Measurements from ENCODE around the gene TNFRSF14. TPM values are rescaled to one million over a fixed set of nuclear protein-coding genes. Genes with fewer than 3 reads are reported as not detected.
A peak's percentile ranks its signal among the peaks of the same experiment; 100 is the strongest.

Gene TNFRSF14
- total and polyA plus RNA-seq, 2 of the 13 experiments (the other 11 are each of a cell fraction or from before 2014, with no cell fraction given), result 11.9 to 49.9 TPM

DNA sequence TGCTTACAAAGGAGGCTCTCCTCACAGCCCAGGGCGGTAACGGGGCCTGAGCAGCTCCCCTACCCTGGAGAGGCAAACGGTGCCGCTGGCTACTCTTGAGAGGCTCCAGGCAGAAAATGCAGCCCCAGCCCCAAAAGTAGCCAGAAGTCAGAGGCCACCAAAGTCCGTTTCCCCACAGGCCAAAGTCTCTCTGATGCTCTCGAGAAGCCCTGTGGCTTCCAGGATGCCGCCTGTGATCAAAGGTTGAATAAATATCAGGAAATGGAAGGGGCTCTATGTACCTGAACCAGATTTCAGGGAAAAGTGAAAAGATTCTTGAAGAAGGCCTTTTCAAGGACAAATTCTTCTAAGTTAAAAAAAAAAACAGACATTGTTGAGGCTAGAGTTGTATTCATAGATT is 33.9 kb upstream of the TNFRSF14 start:
- Histone ChIP-seq H3K9me3 (ENCODE audit: low read length) (no peaks in the 10 kb centered on the region), H2AFZ (ENCODE audit: low read length) (no peak overlapping the region), H3K4me2 (ENCODE audit: low read depth, low read length) (no peak overlapping the region), H3K36me3 (replicated peaks in 1 of 2; ENCODE audit: control insufficient read depth in 1 of 2, insufficient read depth in 2 of 2, low read length in 2 of 2) (peaks cover 24 to 47% of the 10 kb centered on the region in 2 experiments; a peak in 4 of 5 replicates), H3K27ac (ENCODE audit: extremely low read length, insufficient read depth, low read length) (no peak overlapping the region), H3K79me2 (ENCODE audit: insufficient read depth, low read length) (peaks cover 35% of the 10 kb centered on the region), H3K4me3 (replicated peaks in 1 of 3; ENCODE audit: insufficient read depth in 1 of 3, low read depth in 2 of 3, low read length in 3 of 3) (no peak overlapping the region), H3K9ac (ENCODE audit: insufficient read depth, low read depth, low read length) (no peak overlapping the region), H4K20me1 (ENCODE audit: insufficient read depth, low read length) (peaks cover 34% of the 10 kb centered on the region), H3K27me3 (ENCODE audit: control insufficient read depth in 1 of 2, insufficient read depth in 2 of 2, low read length in 2 of 2) (peaks cover 3 to 5% of the 10 kb centered on the region in 2 experiments), H3K4me1 (ENCODE audit: insufficient read depth, low read length) (peaks cover 42% of the 10 kb centered on the region)
- peak; percentile 21 for FAIRE-seq
- 80% methylated on average over 7 of the region's 7 CpGs for WGBS (ENCODE audit: low lambda C conversion rate)
- no peak for TF ChIP-seq SMC3 (IDR thresholded peaks at IDR 0.05; ENCODE audit: low read length)
- TF ChIP-seq CBX5 (CRISPR knock-in tag; IDR thresholded peaks at IDR 0.05; ENCODE audit: borderline replicate concordance), result no peak
- TF ChIP-seq ZFP1 (CRISPR knock-in tag; IDR thresholded peaks at IDR 0.05), result no peak
- no peak for TF ChIP-seq SALL2 (CRISPR knock-in tag; IDR thresholded peaks at IDR 0.05)
- TF ChIP-seq, protein P1, sequence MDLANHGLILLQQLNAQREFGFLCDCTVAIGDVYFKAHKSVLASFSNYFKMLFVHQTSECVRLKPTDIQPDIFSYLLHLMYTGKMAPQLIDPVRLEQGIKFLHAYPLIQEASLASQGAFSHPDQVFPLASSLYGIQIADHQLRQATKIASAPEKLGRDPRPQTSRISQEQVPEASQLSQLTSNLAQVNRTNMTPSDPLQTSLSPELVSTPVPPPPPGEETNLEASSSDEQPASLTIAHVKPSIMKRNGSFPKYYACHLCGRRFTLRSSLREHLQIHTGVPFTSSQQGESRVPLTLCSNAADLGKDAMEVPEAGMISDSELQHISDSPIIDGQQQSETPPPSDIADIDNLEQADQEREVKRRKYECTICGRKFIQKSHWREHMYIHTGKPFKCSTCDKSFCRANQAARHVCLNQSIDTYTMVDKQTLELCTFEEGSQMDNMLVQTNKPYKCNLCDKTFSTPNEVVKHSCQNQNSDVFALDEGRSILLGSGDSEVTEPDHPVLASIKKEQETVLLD (CRISPR knock-in tag; IDR thresholded peaks at IDR 0.05; ENCODE audit: low read depth), result no peak
- TF ChIP-seq, protein P2, sequence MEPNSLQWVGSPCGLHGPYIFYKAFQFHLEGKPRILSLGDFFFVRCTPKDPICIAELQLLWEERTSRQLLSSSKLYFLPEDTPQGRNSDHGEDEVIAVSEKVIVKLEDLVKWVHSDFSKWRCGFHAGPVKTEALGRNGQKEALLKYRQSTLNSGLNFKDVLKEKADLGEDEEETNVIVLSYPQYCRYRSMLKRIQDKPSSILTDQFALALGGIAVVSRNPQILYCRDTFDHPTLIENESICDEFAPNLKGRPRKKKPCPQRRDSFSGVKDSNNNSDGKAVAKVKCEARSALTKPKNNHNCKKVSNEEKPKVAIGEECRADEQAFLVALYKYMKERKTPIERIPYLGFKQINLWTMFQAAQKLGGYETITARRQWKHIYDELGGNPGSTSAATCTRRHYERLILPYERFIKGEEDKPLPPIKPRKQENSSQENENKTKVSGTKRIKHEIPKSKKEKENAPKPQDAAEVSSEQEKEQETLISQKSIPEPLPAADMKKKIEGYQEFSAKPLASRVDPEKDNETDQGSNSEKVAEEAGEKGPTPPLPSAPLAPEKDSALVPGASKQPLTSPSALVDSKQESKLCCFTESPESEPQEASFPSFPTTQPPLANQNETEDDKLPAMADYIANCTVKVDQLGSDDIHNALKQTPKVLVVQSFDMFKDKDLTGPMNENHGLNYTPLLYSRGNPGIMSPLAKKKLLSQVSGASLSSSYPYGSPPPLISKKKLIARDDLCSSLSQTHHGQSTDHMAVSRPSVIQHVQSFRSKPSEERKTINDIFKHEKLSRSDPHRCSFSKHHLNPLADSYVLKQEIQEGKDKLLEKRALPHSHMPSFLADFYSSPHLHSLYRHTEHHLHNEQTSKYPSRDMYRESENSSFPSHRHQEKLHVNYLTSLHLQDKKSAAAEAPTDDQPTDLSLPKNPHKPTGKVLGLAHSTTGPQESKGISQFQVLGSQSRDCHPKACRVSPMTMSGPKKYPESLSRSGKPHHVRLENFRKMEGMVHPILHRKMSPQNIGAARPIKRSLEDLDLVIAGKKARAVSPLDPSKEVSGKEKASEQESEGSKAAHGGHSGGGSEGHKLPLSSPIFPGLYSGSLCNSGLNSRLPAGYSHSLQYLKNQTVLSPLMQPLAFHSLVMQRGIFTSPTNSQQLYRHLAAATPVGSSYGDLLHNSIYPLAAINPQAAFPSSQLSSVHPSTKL (CRISPR knock-in tag; IDR thresholded peaks at IDR 0.05), result no peak
- TF ChIP-seq, protein P3, sequence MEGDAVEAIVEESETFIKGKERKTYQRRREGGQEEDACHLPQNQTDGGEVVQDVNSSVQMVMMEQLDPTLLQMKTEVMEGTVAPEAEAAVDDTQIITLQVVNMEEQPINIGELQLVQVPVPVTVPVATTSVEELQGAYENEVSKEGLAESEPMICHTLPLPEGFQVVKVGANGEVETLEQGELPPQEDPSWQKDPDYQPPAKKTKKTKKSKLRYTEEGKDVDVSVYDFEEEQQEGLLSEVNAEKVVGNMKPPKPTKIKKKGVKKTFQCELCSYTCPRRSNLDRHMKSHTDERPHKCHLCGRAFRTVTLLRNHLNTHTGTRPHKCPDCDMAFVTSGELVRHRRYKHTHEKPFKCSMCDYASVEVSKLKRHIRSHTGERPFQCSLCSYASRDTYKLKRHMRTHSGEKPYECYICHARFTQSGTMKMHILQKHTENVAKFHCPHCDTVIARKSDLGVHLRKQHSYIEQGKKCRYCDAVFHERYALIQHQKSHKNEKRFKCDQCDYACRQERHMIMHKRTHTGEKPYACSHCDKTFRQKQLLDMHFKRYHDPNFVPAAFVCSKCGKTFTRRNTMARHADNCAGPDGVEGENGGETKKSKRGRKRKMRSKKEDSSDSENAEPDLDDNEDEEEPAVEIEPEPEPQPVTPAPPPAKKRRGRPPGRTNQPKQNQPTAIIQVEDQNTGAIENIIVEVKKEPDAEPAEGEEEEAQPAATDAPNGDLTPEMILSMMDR (CRISPR knock-in tag; IDR thresholded peaks at IDR 0.05), result no peak
- no peak for TF ChIP-seq ZNF747 (CRISPR knock-in tag; IDR thresholded peaks at IDR 0.05; ENCODE audit: borderline replicate concordance)
- TF ChIP-seq, protein P4, sequence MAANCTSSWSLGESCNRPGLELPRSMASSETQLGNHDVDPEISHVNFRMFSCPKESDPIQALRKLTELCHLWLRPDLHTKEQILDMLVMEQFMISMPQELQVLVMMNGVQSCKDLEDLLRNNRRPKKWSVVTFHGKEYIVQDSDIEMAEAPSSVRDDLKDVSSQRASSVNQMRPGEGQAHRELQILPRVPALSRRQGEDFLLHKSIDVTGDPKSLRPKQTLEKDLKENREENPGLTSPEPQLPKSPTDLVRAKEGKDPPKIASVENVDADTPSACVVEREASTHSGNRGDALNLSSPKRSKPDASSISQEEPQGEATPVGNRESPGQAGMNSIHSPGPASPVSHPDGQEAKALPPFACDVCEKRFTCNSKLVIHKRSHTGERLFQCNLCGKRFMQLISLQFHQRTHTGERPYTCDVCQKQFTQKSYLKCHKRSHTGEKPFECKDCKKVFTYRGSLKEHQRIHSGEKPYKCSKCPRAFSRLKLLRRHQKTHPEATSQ (CRISPR knock-in tag; IDR thresholded peaks at IDR 0.05; ENCODE audit: borderline replicate concordance), result no peak
- no peak for TF ChIP-seq FOSL2 (CRISPR knock-in tag; IDR thresholded peaks at IDR 0.05)
- no peak for TF ChIP-seq FIP1L1 (IDR thresholded peaks at IDR 0.05; ENCODE audit: borderline replicate concordance, insufficient read depth, low read depth, low read length)
- no peak for TF ChIP-seq PHF8 (CRISPR knock-in tag; IDR thresholded peaks at IDR 0.05)
- TF ChIP-seq ZNF337 (CRISPR knock-in tag; IDR thresholded peaks at IDR 0.05; ENCODE audit: borderline replicate concordance, low read depth), result no peak
- in situ Hi-C loops (cut with HindIII; ENCODE audit: extremely low pct_ligation_motif_present, low pct_unique_long_range_greater_than_20kb), result loop anchor here (25.0 kb wide), 1 partner anchor 335 kb away; the partner anchor contains the start of gene FAAP20
- intact Hi-C loops (cut with micrococcal nuclease; ENCODE audit: unreplicated experiment), result no loop called here
- no TSS peak for BruUV-seq (replicated peaks)
- ChIA-PET POLR2A (no interaction called here), CTCF (ENCODE audit: low intra/inter-chr PET ratio, low total read pairs) (no interaction called here)
- no peak for DNase-seq (ENCODE audit: low spot score)
- no peak for ATAC-seq

All from HepG2 (cell line).